Fibroblast of lung (primary cell): ENCODE measurements around the gene SMG6. TPM values are rescaled to one million over a fixed set of nuclear protein-coding genes. Genes with fewer than 3 reads are reported as not detected.
A peak's percentile ranks its signal among the peaks of the same experiment; 100 is the strongest.

Experiments
- DNase-seq, 2 donors: peaks; one replicate each; pipeline versions ENCODE4 v3.0.0 to v3.0.0-alpha.2; 2010; ENCODE audit warnings: low read depth in 2 of 2
- H2AFZ ChIP-seq: 2 replicates; pipeline ENCODE4 v1.5.1; 2012; ENCODE audit warnings: low read length, control low read depth, inconsistent platforms
- H3K27ac ChIP-seq: 2 replicates; pipeline ENCODE4 v1.5.1; 2011; ENCODE audit warnings: low read length, control low read depth; ENCODE audit not compliant: insufficient read depth
- H3K27me3 ChIP-seq: 2 replicates; pipeline ENCODE4 v1.5.1; 2011; ENCODE audit warnings: mild to moderate bottlenecking, low read length; ENCODE audit not compliant: control insufficient read depth, insufficient read depth
- H3K36me3 ChIP-seq: 2 replicates; pipeline ENCODE4 v1.5.1; 2011; ENCODE audit warnings: low read length; ENCODE audit not compliant: control insufficient read depth, insufficient read depth
- H3K4me1 ChIP-seq: 2 replicates; pipeline ENCODE4 v1.5.1; 2011; ENCODE audit warnings: low read length; ENCODE audit not compliant: control insufficient read depth, insufficient read depth; ENCODE audit errors: extremely low read depth
- H3K4me2 ChIP-seq: 2 replicates; pipeline ENCODE4 v1.5.1; 2011; ENCODE audit warnings: low read length, control low read depth; ENCODE audit not compliant: insufficient read depth; ENCODE audit errors: extremely low read depth
- H3K4me3 ChIP-seq, 4 experiments: fragments of 200-600 bp in 1 of 4; sonication (generic) in 1 of 4; replicated peaks in 1 of 4; 2 replicates each; pipeline ENCODE4 v1.5.1; 2011 to 2016; ENCODE audit warnings: low read length in 4 of 4, low read depth in 3 of 4, mild to moderate bottlenecking in 3 of 4, control low read depth in 2 of 4, inconsistent platforms in 1 of 4, mixed read lengths in 1 of 4; ENCODE audit not compliant: insufficient read depth in 1 of 4; ENCODE audit errors: control extremely low read depth in 1 of 4
- H3K79me2 ChIP-seq: 2 replicates; pipeline ENCODE4 v1.5.1; 2012; ENCODE audit warnings: mild to moderate bottlenecking, low read length, inconsistent platforms; ENCODE audit not compliant: control insufficient read depth, insufficient read depth
- H3K9ac ChIP-seq: 2 replicates; pipeline ENCODE4 v1.5.1; 2011; ENCODE audit warnings: mild to moderate bottlenecking, low read length, control low read depth; ENCODE audit not compliant: insufficient read depth
- H3K9me3 ChIP-seq: 2 replicates; pipeline ENCODE4 v1.5.1; 2012; ENCODE audit warnings: low read depth, low read length; ENCODE audit not compliant: control insufficient read depth, insufficient read depth
- H4K20me1 ChIP-seq: 2 replicates; pipeline ENCODE4 v1.5.1; 2011; ENCODE audit warnings: low read length; ENCODE audit not compliant: control insufficient read depth, insufficient read depth; ENCODE audit errors: extremely low read depth
- CTCF ChIP-seq, 2 donors: IDR thresholded peaks in 1 of 2; conservative IDR thresholded peaks in 1 of 2; 1 replicate in 1 of 2; 2 replicates in 1 of 2; pipeline ENCODE4 v1.5.1; 2011 to 2012; ENCODE audit warnings: low read length in 2 of 2, control low read depth in 1 of 2, inconsistent platforms in 1 of 2, low read depth in 1 of 2, mild to moderate bottlenecking in 1 of 2
- EZH2 ChIP-seq: IDR thresholded peaks from 2 replicates; pipeline ENCODE4 v1.5.1; 2012; ENCODE audit warnings: low read length, control low read depth, mild to moderate bottlenecking; ENCODE audit errors: missing control alignments
- polyA plus RNA-seq, 2 donors: library from polyadenylated mRNA; depleted of rRNA in 1 of 2; stranded (reverse) in 1 of 2; unstranded in 1 of 2; fragments of >200 nt; gene quantifications; 2 replicates each; pipeline ENCODE4 v1.2.1, GENCODE V29; 2011 to 2012; ENCODE audit warnings: missing spikeins in 1 of 2
- total RNA-seq: library from RNA; depleted of rRNA; stranded (reverse); fragments of >200 nt; gene quantifications from 2 replicates; pipeline ENCODE4 v1.2.1, GENCODE V29; 2014

Gene SMG6
- total and polyA plus RNA-seq, 2 donors (not counting 1 experiment from before 2014, with no cell fraction given) = 14.7 to 29.9 TPM

GRCh38 chr17:2034806-2035540 is 268.6 kb downstream of the SMG6 start:
- no peaks in the 10 kb centered on the region for H3K9me3 ChIP-seq
- peak overlapping the region; percentile 20 for H3K27ac ChIP-seq
- no peak overlapping the region for H2AFZ ChIP-seq
- H3K79me2 ChIP-seq = peaks cover 6% of the 10 kb centered on the region
- no peak overlapping the region for H3K4me2 ChIP-seq
- H3K27me3 ChIP-seq = no peaks in the 10 kb centered on the region
- TF ChIP-seq EZH2 (no peak), CTCF (conservative IDR thresholded peaks at IDR 0.05 in 1 of 2, IDR thresholded peaks at IDR 0.05 in 1 of 2; ENCODE audit: low read depth in 1 of 2, low read length in 2 of 2) (no peak)
- no peak overlapping the region for H3K4me3 ChIP-seq
- H3K4me1 ChIP-seq = peaks cover 15% of the 10 kb centered on the region
- peaks cover 13% of the 10 kb centered on the region for H3K36me3 ChIP-seq
- H4K20me1 ChIP-seq = no peaks in the 10 kb centered on the region
- peak; percentile 80 to 86 for DNase-seq
- no peak overlapping the region for H3K9ac ChIP-seq

- H2AFZ ChIP-seq = no peak overlapping the region
- H3K4me2 ChIP-seq = no peak overlapping the region
- H3K27me3 ChIP-seq = no peaks in the 10 kb centered on the region
- H3K27ac ChIP-seq = no peak overlapping the region
- no peaks in the 10 kb centered on the region for H4K20me1 ChIP-seq
- peaks cover 6% of the 10 kb centered on the region for H3K79me2 ChIP-seq
- H3K36me3 ChIP-seq = peaks cover 12% of the 10 kb centered on the region
- DNase-seq = peak; percentile 45 to 63
- H3K9ac ChIP-seq = no peak overlapping the region
- H3K4me3 ChIP-seq = no peak overlapping the region
- no peak for TF ChIP-seq CTCF (conservative IDR thresholded peaks at IDR 0.05 in 1 of 2, IDR thresholded peaks at IDR 0.05 in 1 of 2; ENCODE audit: low read depth in 1 of 2, low read length in 2 of 2)
- no peak for TF ChIP-seq EZH2
- no peaks in the 10 kb centered on the region for H3K9me3 ChIP-seq
- peaks cover 17% of the 10 kb centered on the region for H3K4me1 ChIP-seq
Measured at GRCh38 chr17:2034157-2034556, 269.4 kb downstream of the SMG6 start.

GRCh38 chr17:2033153-2033552 is 270.4 kb downstream of the SMG6 start:
- no peak for DNase-seq
- no peak overlapping the region for H3K4me3 ChIP-seq
- H3K4me1 ChIP-seq = peaks cover 18% of the 10 kb centered on the region
- H3K79me2 ChIP-seq = peaks cover 6% of the 10 kb centered on the region
- no peaks in the 10 kb centered on the region for H3K27me3 ChIP-seq
- no peak for TF ChIP-seq CTCF (conservative IDR thresholded peaks at IDR 0.05 in 1 of 2, IDR thresholded peaks at IDR 0.05 in 1 of 2; ENCODE audit: low read depth in 1 of 2, low read length in 2 of 2)
- no peak for TF ChIP-seq EZH2
- no peak overlapping the region for H3K4me2 ChIP-seq
- H2AFZ ChIP-seq = no peak overlapping the region
- no peak overlapping the region for H3K9ac ChIP-seq
- H3K36me3 ChIP-seq = peaks cover 12% of the 10 kb centered on the region
- no peak overlapping the region for H3K27ac ChIP-seq
- H4K20me1 ChIP-seq = no peaks in the 10 kb centered on the region
- no peaks in the 10 kb centered on the region for H3K9me3 ChIP-seq
